ENCODE results near the gene TUFM. TPM values are rescaled to one million over a fixed set of nuclear protein-coding genes. Genes with fewer than 3 reads are reported as not detected.
"Not testable (repeated sequence)": the region's sequence is repeated elsewhere in the genome, so short reads cannot be mapped to it uniquely, and the experiment has no call there.

Gene TUFM
- total RNA-seq, 1 donor from 2014 or later: 197 TPM

DNA sequence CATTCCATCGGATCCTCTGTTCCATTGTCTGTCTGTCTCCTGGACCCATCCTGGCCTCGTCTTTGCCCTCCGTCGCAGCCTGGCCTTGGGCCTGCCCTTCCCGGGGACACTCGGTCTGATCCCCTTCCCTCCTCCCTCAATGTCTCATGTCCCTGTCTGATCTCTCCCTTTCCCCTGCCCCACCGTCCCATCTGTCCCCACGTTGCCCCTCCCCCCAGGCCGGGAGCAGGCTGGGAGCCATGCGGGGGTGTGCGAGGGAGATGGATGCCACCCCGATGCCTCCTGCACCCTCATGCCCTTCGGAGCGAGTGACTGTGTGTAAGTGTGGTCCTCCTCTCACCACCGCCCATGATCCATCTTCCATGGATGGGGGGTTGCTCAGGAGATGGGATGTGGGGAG is 26.8 kb upstream of the TUFM start:
- Mint-ChIP-seq H3K36me3 (ENCODE audit: low read depth) (peaks cover 4% of the 10 kb centered on the region), H3K27me3 (ENCODE audit: low read depth) (no peaks in the 10 kb centered on the region), H3K9me3 (no peaks in the 10 kb centered on the region), H3K27ac (ENCODE audit: unreplicated experiment) (peak overlapping the region; percentile 19), H3K4me3 (no peak overlapping the region), H3K4me1 (peaks cover 10% of the 10 kb centered on the region)
- DNase-seq (ENCODE audit: low read depth, low spot score): no peak
- TF ChIP-seq, protein P1, sequence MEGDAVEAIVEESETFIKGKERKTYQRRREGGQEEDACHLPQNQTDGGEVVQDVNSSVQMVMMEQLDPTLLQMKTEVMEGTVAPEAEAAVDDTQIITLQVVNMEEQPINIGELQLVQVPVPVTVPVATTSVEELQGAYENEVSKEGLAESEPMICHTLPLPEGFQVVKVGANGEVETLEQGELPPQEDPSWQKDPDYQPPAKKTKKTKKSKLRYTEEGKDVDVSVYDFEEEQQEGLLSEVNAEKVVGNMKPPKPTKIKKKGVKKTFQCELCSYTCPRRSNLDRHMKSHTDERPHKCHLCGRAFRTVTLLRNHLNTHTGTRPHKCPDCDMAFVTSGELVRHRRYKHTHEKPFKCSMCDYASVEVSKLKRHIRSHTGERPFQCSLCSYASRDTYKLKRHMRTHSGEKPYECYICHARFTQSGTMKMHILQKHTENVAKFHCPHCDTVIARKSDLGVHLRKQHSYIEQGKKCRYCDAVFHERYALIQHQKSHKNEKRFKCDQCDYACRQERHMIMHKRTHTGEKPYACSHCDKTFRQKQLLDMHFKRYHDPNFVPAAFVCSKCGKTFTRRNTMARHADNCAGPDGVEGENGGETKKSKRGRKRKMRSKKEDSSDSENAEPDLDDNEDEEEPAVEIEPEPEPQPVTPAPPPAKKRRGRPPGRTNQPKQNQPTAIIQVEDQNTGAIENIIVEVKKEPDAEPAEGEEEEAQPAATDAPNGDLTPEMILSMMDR (conservative IDR thresholded peaks at IDR 0.05): no peak

DNA sequence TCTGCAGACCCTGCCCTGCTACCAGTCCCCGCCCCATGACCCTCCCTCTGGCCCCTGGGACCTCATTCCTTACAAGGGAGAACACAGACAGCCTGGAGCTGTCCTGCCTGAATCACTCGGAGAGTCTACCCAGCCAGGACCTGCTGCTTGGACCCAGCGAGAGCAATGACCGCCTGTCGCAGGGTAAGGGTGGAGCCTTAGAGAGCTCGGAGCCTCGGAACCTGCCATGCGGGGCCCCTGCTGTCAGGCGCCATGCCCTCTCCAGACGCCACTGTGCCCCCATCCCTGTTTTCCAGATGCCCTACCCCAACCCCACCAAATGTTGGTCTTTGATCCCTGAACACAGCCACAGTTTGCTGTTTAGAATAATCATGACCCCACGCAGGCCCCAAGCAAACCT is 23.1 kb upstream of the TUFM start:
- Mint-ChIP-seq H3K36me3 (ENCODE audit: low read depth) (peaks cover 8% of the 10 kb centered on the region), H3K9me3 (no peaks in the 10 kb centered on the region), H3K4me3 (peak overlapping the region; percentile 55), H3K4me1 (peaks cover 14% of the 10 kb centered on the region), H3K27me3 (ENCODE audit: low read depth) (no peaks in the 10 kb centered on the region), H3K27ac (ENCODE audit: unreplicated experiment) (no peak overlapping the region)
- TF ChIP-seq, protein P1 (conservative IDR thresholded peaks at IDR 0.05): no peak
- DNase-seq (ENCODE audit: low read depth, low spot score): no peak

DNA sequence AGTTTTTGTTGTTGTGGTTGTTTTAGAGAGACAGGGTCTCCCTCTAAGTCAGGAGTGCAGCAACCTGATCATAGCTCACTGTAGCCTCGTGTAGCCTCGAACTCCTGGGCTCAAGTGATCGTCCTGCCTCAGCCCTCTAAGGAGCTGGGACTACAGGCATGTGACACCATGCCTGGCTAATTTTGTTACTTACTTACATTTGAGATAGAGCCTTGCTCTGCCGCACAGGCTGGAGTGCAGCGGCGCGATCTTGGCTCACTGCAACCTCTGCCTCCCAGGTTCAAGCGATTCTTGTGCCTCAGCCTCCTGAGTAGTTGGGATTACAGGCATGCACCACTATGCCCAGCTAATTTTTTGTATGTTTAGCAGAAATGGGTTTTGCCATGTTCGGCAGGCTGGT is 21.5 kb upstream of the TUFM start:
- not testable (repeated sequence) for H3K9me3 Mint-ChIP-seq; DNase-seq (ENCODE audit: low read depth, low spot score); H3K36me3 Mint-ChIP-seq (ENCODE audit: low read depth); H3K27ac Mint-ChIP-seq (ENCODE audit: unreplicated experiment); H3K27me3 Mint-ChIP-seq (ENCODE audit: low read depth)
- Mint-ChIP-seq H3K4me1 (peaks cover 23% of the 10 kb centered on the region), H3K4me3 (peak overlapping the region; percentile 78)

DNA sequence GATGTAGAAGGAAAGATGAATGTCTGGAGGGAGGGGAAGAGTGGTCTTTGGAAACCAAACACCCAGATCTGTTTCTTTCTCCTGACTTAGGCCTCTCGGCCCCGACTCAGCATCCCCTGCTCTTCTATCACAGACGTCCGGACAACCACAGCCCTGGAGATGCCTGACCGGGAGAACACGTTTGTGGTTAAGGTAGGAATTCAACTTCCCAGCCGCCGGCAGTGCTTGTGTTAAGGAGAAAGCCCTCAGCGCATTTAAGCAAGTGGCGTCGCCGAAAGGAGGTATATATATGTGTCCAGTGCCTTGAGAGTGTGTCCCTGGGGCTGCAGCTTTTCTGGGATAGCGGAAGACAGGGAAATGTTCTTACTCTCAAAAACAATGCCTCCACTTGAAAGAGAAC is 21.1 kb upstream of the TUFM start:
- H3K9me3 Mint-ChIP-seq: no peaks in the 10 kb centered on the region
- H3K4me1 Mint-ChIP-seq: peaks cover 23% of the 10 kb centered on the region
- H3K27ac Mint-ChIP-seq (ENCODE audit: unreplicated experiment): peak overlapping the region; percentile 62
- H3K36me3 Mint-ChIP-seq (ENCODE audit: low read depth): peaks cover 8% of the 10 kb centered on the region
- DNase-seq (ENCODE audit: low read depth, low spot score): no peak
- H3K4me3 Mint-ChIP-seq: peak overlapping the region; percentile 78
- TF ChIP-seq, protein P1 (conservative IDR thresholded peaks at IDR 0.05): no peak
- H3K27me3 Mint-ChIP-seq (ENCODE audit: low read depth): no peaks in the 10 kb centered on the region

DNA sequence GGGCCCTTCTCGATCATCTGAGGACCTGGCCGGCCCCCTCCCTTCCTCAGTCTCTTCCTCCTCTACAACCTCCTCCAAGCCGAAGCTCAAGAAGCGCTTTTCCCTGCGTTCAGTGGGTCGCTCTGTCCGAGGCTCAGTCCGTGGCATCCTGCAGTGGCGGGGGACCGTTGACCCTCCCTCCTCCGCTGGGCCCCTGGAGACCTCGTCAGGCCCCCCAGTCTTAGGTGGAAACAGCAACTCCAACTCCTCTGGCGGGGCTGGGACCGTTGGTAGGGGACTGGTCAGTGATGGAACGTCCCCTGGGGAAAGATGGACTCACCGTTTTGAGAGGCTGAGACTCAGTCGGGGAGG is 20.3 kb upstream of the TUFM start:
- no peaks in the 10 kb centered on the region for H3K27me3 Mint-ChIP-seq (ENCODE audit: low read depth)
- no peak overlapping the region for H3K27ac Mint-ChIP-seq (ENCODE audit: unreplicated experiment)
- H3K4me1 Mint-ChIP-seq: peaks cover 23% of the 10 kb centered on the region
- peaks cover 8% of the 10 kb centered on the region for H3K36me3 Mint-ChIP-seq (ENCODE audit: low read depth)
- no peaks in the 10 kb centered on the region for H3K9me3 Mint-ChIP-seq
- no peak for DNase-seq (ENCODE audit: low read depth, low spot score)
- TF ChIP-seq, protein P1 (conservative IDR thresholded peaks at IDR 0.05): no peak
- H3K4me3 Mint-ChIP-seq: peak overlapping the region; percentile 78

DNA sequence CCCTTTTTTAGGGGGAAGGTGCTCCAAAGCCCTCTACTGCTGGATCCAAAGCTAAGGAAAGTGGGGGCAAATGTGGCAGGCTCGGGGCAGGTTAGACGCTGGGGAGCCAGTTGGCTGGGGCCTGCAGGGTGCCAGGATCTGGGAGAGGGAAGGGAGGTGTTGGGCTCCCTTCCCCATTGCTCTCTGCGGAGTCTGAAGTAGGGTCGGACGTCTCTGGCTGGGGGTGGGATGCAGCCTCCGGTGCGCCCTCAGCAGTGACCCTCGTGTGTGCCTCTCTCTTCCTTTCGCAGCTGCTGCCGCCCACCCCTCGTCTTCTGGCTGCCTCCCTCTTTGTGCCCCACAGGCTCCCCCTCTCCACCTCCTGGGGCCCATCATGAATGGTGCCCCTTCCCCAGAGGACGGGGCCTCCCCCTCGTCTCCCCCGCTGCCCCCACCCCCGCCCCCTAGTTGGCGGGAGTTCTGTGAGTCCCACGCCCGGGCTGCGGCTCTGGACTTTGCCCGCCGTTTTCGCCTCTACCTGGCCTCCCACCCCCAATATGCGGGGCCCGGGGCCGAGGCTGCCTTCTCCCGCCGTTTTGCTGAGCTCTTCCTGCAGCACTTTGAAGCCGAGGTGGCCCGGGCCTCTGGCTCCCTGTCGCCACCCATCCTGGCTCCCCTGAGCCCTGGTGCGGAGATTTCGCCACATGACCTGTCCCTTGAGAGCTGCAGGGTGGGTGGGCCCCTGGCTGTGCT is 19.7 kb upstream of the TUFM start:
- H3K27me3 Mint-ChIP-seq (ENCODE audit: low read depth): no peaks in the 10 kb centered on the region
- peak overlapping the region; percentile 100 for H3K4me3 Mint-ChIP-seq
- no peaks in the 10 kb centered on the region for H3K9me3 Mint-ChIP-seq
- H3K27ac Mint-ChIP-seq (ENCODE audit: unreplicated experiment): no peak overlapping the region
- H3K36me3 Mint-ChIP-seq (ENCODE audit: low read depth): peaks cover 8% of the 10 kb centered on the region
- TF ChIP-seq, protein P1 (conservative IDR thresholded peaks at IDR 0.05): no peak
- no peak for DNase-seq (ENCODE audit: low read depth, low spot score)
- peaks cover 23% of the 10 kb centered on the region for H3K4me1 Mint-ChIP-seq

Measured in neural crest cell (in vitro differentiated cells).